MCF 10A (cell line): ENCODE results near the gene BANF1. TPM values are rescaled to one million over a fixed set of nuclear protein-coding genes. Genes with fewer than 3 reads are reported as not detected.

ENCODE experiments used
- BruUV-seq: library from RNA; stranded (reverse); fragments of 400-500 nt; replicated peaks from 2 replicates; lab custom pipeline; 2021; lab: Mats Ljungman, UMichigan
- CTCF ChIA-PET: fragments of 300-600 bp; sonication (Branson Sonifier 250); formaldehyde crosslinking; extraction: SDS; loops from one replicate; lab custom pipeline; 2021; ENCODE audit warnings: antibody characterized with exemption, inconsistent platforms; lab: Yijun Ruan, JAX
- POLR2A ChIA-PET: fragments of 300-600, 350-650 bp; sonication (Branson Sonifier 250); formaldehyde crosslinking; extraction: SDS; loops from one replicate; lab custom pipeline; 2020; ENCODE audit warnings: antibody characterized with exemption, inconsistent platforms; lab: Yijun Ruan, JAX
- DNase-seq: peaks from one replicate; pipeline ENCODE4 v3.0.0-alpha.2; 2018; ENCODE audit not compliant: unreplicated experiment
- H3K27ac Mint-ChIP-seq: one replicate; pipeline ENCODE4 v1.8.0; 2022; ENCODE audit warnings: mild to moderate bottlenecking, low read depth, mixed read lengths; ENCODE audit not compliant: unreplicated experiment
- H3K27me3 Mint-ChIP-seq: one replicate; pipeline ENCODE4 v1.8.0; 2022; ENCODE audit warnings: mixed read lengths; ENCODE audit not compliant: insufficient read depth, unreplicated experiment
- H3K36me3 Mint-ChIP-seq: one replicate; pipeline ENCODE4 v1.8.0; 2022; ENCODE audit warnings: mild to moderate bottlenecking, moderate library complexity, mixed read lengths; ENCODE audit not compliant: insufficient read depth, unreplicated experiment
- H3K4me1 Mint-ChIP-seq: one replicate; pipeline ENCODE4 v1.8.0; 2022; ENCODE audit warnings: mixed read lengths; ENCODE audit not compliant: insufficient read depth, unreplicated experiment
- H3K4me3 Mint-ChIP-seq: one replicate; pipeline ENCODE4 v1.8.0; 2022; ENCODE audit warnings: mild to moderate bottlenecking, moderate library complexity, mixed read lengths; ENCODE audit not compliant: unreplicated experiment
- H3K9me3 Mint-ChIP-seq: one replicate; pipeline ENCODE4 v1.8.0; 2022; ENCODE audit warnings: mixed read lengths; ENCODE audit not compliant: unreplicated experiment
- CTCF ChIP-seq: fragments of 200-600 bp; IDR thresholded peaks from one replicate; pipeline ENCODE4 v1.8.0; 2022; ENCODE audit warnings: antibody characterized with exemption, mild to moderate bottlenecking; ENCODE audit not compliant: unreplicated experiment
- intact Hi-C: fragments of 100-400 bp; cut with micrococcal nuclease; formaldehyde crosslinking; loops from 2 replicates; pipeline ENCODE4 v1.14.1; 2022
- total RNA-seq: library from RNA; stranded (reverse); gene quantifications from 2 replicates; pipeline ENCODE4 v1.2.3, GENCODE V29; 2022

BANF1 gene
- total RNA-seq, 1 experiment from 2014 or later: 198 TPM

GRCh38 chr11:66006134-66006890 lies 4.0 kb downstream of the BANF1 start:
- ChIA-PET CTCF (interaction anchor here (1.0 kb wide), 1 partner anchor 16 kb away, joined by 8 read pairs; no protein-coding TSS in a partner anchor), POLR2A (interaction anchor here (0.7 kb wide), 1 partner anchor 474 kb away, joined by 3 read pairs; the partner anchor contains the start of gene DPP3)
- H3K4me1 Mint-ChIP-seq: peaks cover 8% of the 10 kb centered on the region
- DNase-seq: no peak
- TF ChIP-seq CTCF: no peak
- intact Hi-C loops: loop anchor here (10.0 kb wide), 1 partner anchor 48 kb away; the partner anchor contains the start of gene SF3B2
- H3K9me3 Mint-ChIP-seq: no peaks in the 10 kb centered on the region
- peaks cover 39% of the 10 kb centered on the region for H3K36me3 Mint-ChIP-seq
- H3K27me3 Mint-ChIP-seq: no peaks in the 10 kb centered on the region
- BruUV-seq: no TSS peak
- no peak overlapping the region for H3K27ac Mint-ChIP-seq
- H3K4me3 Mint-ChIP-seq: no peak overlapping the region

- H3K4me3 Mint-ChIP-seq: no peak overlapping the region
- no peak overlapping the region for H3K27ac Mint-ChIP-seq
- ChIA-PET POLR2A (interaction anchor here (0.7 kb wide), 1 partner anchor 473 kb away, joined by 3 read pairs; the partner anchor contains the start of gene DPP3), CTCF (interaction anchor here (1.4 to 3.5 kb wide), 2 partner anchors 16 to 17 kb away, joined by 8 to 31 read pairs; no protein-coding TSS in a partner anchor)
- intact Hi-C loops: loop anchor here (10.0 kb wide), 1 partner anchor 48 kb away; the partner anchor contains the start of gene SF3B2
- H3K9me3 Mint-ChIP-seq: no peaks in the 10 kb centered on the region
- no TSS peak for BruUV-seq
- H3K36me3 Mint-ChIP-seq: peaks cover 36% of the 10 kb centered on the region
- H3K4me1 Mint-ChIP-seq: peaks cover 8% of the 10 kb centered on the region
- DNase-seq: no peak
- no peak for TF ChIP-seq CTCF
- no peaks in the 10 kb centered on the region for H3K27me3 Mint-ChIP-seq
These were observed 4.5 kb downstream of the BANF1 start for GRCh38 chr11:66006891-66007176.

- ChIA-PET POLR2A (interaction anchor here (0.7 kb wide), 1 partner anchor 473 kb away, joined by 3 read pairs; the partner anchor contains the start of gene DPP3), CTCF (interaction anchor here (0.6 to 3.5 kb wide), 3 partner anchors 15 to 18 kb away, joined by 3 to 31 read pairs (median 8); no protein-coding TSS in a partner anchor)
- peaks cover 34% of the 10 kb centered on the region for H3K36me3 Mint-ChIP-seq
- no peaks in the 10 kb centered on the region for H3K27me3 Mint-ChIP-seq
- no peaks in the 10 kb centered on the region for H3K9me3 Mint-ChIP-seq
- no peak for DNase-seq
- no peak overlapping the region for H3K27ac Mint-ChIP-seq
- H3K4me1 Mint-ChIP-seq: peaks cover 8% of the 10 kb centered on the region
- no TSS peak for BruUV-seq
- H3K4me3 Mint-ChIP-seq: no peak overlapping the region
- TF ChIP-seq CTCF: no peak
- intact Hi-C loops: loop anchor here (10.0 kb wide), 1 partner anchor 48 kb away; the partner anchor contains the start of gene SF3B2
These were observed 4.9 kb downstream of the BANF1 start for GRCh38 chr11:66007201-66007634.

GRCh38 chr11:66008095-66008467 lies 5.8 kb downstream of the BANF1 start:
- Mint-ChIP-seq H3K4me1 (peaks cover 8% of the 10 kb centered on the region), H3K36me3 (peaks cover 30% of the 10 kb centered on the region), H3K27ac (no peak overlapping the region), H3K27me3 (no peaks in the 10 kb centered on the region), H3K4me3 (no peak overlapping the region), H3K9me3 (no peaks in the 10 kb centered on the region)
- no peak for TF ChIP-seq CTCF
- ChIA-PET POLR2A (interaction anchor here (0.6 to 2.4 kb wide), 6 partner anchors 14 to 212 kb away, joined by 3 to 16 read pairs (median 4); partner anchors contain the start of genes CCDC85B and SF3B2), CTCF (interaction anchor here (0.6 to 3.5 kb wide), 8 partner anchors 14 to 366 kb away, joined by 3 to 31 read pairs (median 6); no protein-coding TSS in a partner anchor)
- intact Hi-C loops: loop anchor here (10.0 kb wide), 1 partner anchor 47 kb away; the partner anchor contains the start of gene SF3B2
- BruUV-seq: no TSS peak
- no peak for DNase-seq
